Suprapubic skin (tissue), 4 donors: ENCODE data around the gene TRIP4.

ENCODE experiments used
- CTCF ChIP-seq, 2 donors: fragments of 200-600 bp in 1 of 2; fragments of 450-650 bp in 1 of 2; sonication (generic) in 1 of 2; IDR thresholded peaks; one replicate each; pipeline ENCODE4 v1.5.1; 2016 to 2019; ENCODE audit warnings: antibody characterized with exemption in 2 of 2, mild to moderate bottlenecking in 1 of 2, moderate library complexity in 1 of 2
- POLR2A ChIP-seq, 2 donors: fragments of 450-650 bp; IDR thresholded peaks; one replicate each; pipeline ENCODE4 v1.6.1; 2017; ENCODE audit warnings: antibody characterized with exemption in 2 of 2, mild to moderate bottlenecking in 2 of 2, moderate library complexity in 2 of 2
- POLR2AphosphoS5 ChIP-seq, 3 donors: sonication (generic); formaldehyde crosslinking; IDR thresholded peaks; one replicate each; pipeline ENCODE4 v1.6.1; 2017; ENCODE audit warnings: antibody characterized with exemption in 3 of 3

GRCh38 chr15:64476550-64476949, 88.9 kb downstream of the TRIP4 start:
- TF ChIP-seq CTCF (IDR thresholded peaks at IDR 0.05) (no peak), POLR2A (IDR thresholded peaks at IDR 0.05) (no peak), POLR2AphosphoS5 (IDR thresholded peaks at IDR 0.05) (no peak)
